Measurements from ENCODE around the gene SEMA3F. TPM values are rescaled to one million over a fixed set of nuclear protein-coding genes. Genes with fewer than 3 reads are reported as not detected.

The SEMA3F gene
- total RNA-seq, 5 donors from 2014 or later (not counting 1 experiment from before 2014, with no cell fraction given): 0.32 to 0.46 (median 0.36) TPM; not detected in 1

DNA sequence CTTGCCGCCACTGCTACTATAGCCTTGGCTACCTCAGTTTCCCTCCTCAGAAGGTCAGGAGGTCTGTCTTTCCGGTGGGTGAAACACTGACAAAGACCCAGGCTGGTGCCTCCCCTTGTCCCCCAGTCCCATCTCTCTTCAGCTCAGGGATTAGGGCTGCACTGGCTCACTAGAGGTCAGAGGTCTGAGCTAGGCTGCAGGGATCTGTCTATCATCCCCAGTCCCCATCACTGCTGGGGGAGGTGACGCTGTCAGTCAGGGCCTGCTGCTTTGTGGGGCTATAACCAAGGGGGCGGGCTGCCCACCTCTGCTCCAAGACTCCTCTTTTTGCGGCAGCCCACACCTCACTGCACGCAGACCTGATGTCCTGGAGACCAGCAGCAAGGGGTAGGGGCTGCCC, 13.7 kb downstream of the SEMA3F start:
- Mint-ChIP-seq H3K4me3 (no peak overlapping the region), H3K9me3 (no peaks in the 10 kb centered on the region), H3K27ac (no peak overlapping the region), H3K27me3 (no peaks in the 10 kb centered on the region), H3K36me3 (no peaks in the 10 kb centered on the region), H3K4me1 (peaks cover 0 to 3% (median 1%) of the 10 kb centered on the region in 3 donors)
- peaks cover 0 to 45% of the 10 kb centered on the region in 2 experiments for H3K27me3 ChIP-seq (replicated peaks in 1 of 2; ENCODE audit: control insufficient read depth in 2 of 2, extremely low read depth in 1 of 2, insufficient read depth in 2 of 2, low read length in 1 of 2)
- no peaks in the 10 kb centered on the region for H3K36me3 ChIP-seq (ENCODE audit: control insufficient read depth in 2 of 2, extremely low read depth in 1 of 2, insufficient read depth in 1 of 2, low read length in 1 of 2)
- CTCF ChIA-PET: no interaction called here
- POLR2A ChIA-PET: no interaction called here
- H3K4me1 ChIP-seq (ENCODE audit: control insufficient read depth in 1 of 2, extremely low read depth in 1 of 2, insufficient read depth in 2 of 2, low read length in 2 of 2): peaks cover 0 to 2% of the 10 kb centered on the region in 2 experiments
- DNase-seq: no peak
- H3K4me3 ChIP-seq (ENCODE audit: control insufficient read depth in 1 of 2, extremely low read depth in 1 of 2, low read length in 1 of 2): no peak overlapping the region
- 88% methylated on average over 4 of the region's 6 CpGs for WGBS (ENCODE audit: insufficient coverage)
- no peaks in the 10 kb centered on the region for H3K9me3 ChIP-seq
- ATAC-seq (replicated peaks in 1 of 4): no peak
- H3K27ac ChIP-seq (ENCODE audit: low read length): no peak overlapping the region

DNA sequence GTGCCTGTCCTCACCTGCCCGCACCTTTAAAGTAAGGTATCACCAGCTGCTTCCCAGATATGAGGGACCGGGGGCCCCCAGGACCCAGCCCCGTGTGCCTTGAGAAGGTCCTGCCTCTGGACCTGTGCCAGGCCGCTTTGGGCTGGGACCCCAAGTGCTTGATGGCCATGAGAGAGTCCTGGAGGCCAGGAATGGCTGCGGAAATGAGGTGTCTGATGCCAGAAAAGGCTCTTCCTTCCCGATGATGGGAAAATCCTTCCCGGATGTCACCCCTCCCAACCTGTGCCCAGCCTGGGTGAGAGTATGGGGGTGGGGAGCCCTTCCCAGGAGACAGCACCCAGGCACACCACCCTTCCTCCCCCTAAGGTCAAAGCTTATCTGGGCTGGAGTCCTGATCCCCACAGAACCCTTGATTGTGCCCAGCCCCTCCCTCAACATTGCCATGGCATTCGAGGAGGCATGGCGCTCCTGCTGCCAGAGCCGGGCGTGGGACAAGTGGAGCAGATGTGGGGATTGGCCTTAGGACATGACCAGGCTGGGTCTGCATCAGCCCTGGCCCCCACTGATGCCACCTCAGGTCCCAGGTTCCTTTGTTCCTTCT, 14.2 kb downstream of the SEMA3F start:
- peaks cover 0 to 48% of the 10 kb centered on the region in 2 experiments for H3K27me3 ChIP-seq (replicated peaks in 1 of 2; ENCODE audit: control insufficient read depth in 2 of 2, extremely low read depth in 1 of 2, insufficient read depth in 2 of 2, low read length in 1 of 2)
- no peaks in the 10 kb centered on the region for H3K36me3 ChIP-seq (ENCODE audit: control insufficient read depth in 2 of 2, extremely low read depth in 1 of 2, insufficient read depth in 1 of 2, low read length in 1 of 2)
- 90% methylated on average over 7 of the region's 11 CpGs for WGBS (ENCODE audit: insufficient coverage)
- DNase-seq (no peak), ATAC-seq (replicated peaks in 1 of 4) (no peak)
- H3K36me3 Mint-ChIP-seq: no peaks in the 10 kb centered on the region
- H3K4me3 ChIP-seq (ENCODE audit: control insufficient read depth in 1 of 2, extremely low read depth in 1 of 2, low read length in 1 of 2): no peak overlapping the region
- H3K9me3 ChIP-seq: no peaks in the 10 kb centered on the region
- ChIA-PET POLR2A (no interaction called here), CTCF (no interaction called here)
- peaks cover 0 to 2% of the 10 kb centered on the region in 2 experiments for H3K4me1 ChIP-seq (ENCODE audit: control insufficient read depth in 1 of 2, extremely low read depth in 1 of 2, insufficient read depth in 2 of 2, low read length in 2 of 2)
- H3K9me3 Mint-ChIP-seq: no peaks in the 10 kb centered on the region
- H3K4me1 Mint-ChIP-seq: peaks cover 0 to 5% (median 3%) of the 10 kb centered on the region in 3 donors
- H3K27ac Mint-ChIP-seq: no peak overlapping the region
- H3K27ac ChIP-seq (ENCODE audit: low read length): no peak overlapping the region
- H3K4me3 Mint-ChIP-seq: no peak overlapping the region
- no peaks in the 10 kb centered on the region for H3K27me3 Mint-ChIP-seq

DNA sequence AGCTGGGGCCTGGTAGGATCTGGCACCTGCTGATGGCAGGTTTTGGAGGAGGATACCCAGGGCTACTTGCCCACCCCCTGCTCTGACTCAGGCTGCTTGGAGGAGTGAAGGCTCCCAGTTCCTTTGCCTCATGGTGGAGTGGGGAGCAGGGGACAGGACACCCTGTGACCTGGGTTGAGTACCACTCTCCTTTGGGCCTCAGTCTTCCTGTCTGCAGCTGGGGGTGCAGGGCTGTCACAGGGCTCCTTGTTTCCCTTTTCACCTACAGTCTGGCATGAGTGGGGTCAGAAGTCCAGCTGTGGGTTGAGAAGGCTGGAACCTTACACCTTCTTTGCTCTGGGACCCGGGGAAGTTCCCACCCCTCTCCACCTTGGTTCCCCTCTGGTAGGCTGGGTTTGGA, 14.7 kb downstream of the SEMA3F start:
- CTCF ChIA-PET: no interaction called here
- H3K4me1 Mint-ChIP-seq: peaks cover 0 to 5% (median 3%) of the 10 kb centered on the region in 3 donors

GRCh38 chr3:50170689-50171088, 15.6 kb downstream of the SEMA3F start:
- DNase-seq (no peak), ATAC-seq (replicated peaks in 1 of 4) (no peak)
- Histone ChIP-seq H3K27me3 (replicated peaks in 1 of 2; ENCODE audit: control insufficient read depth in 2 of 2, extremely low read depth in 1 of 2, insufficient read depth in 2 of 2, low read length in 1 of 2) (peaks cover 0 to 47% of the 10 kb centered on the region in 2 experiments), H3K27ac (ENCODE audit: low read length) (no peak overlapping the region), H3K4me3 (ENCODE audit: control insufficient read depth in 1 of 2, extremely low read depth in 1 of 2, low read length in 1 of 2) (no peak overlapping the region), H3K9me3 (no peaks in the 10 kb centered on the region), H3K36me3 (ENCODE audit: control insufficient read depth in 2 of 2, extremely low read depth in 1 of 2, insufficient read depth in 1 of 2, low read length in 1 of 2) (no peaks in the 10 kb centered on the region), H3K4me1 (ENCODE audit: control insufficient read depth in 1 of 2, extremely low read depth in 1 of 2, insufficient read depth in 2 of 2, low read length in 2 of 2) (peaks cover 0 to 2% of the 10 kb centered on the region in 2 experiments)
- Mint-ChIP-seq H3K4me3 (no peak overlapping the region), H3K27me3 (no peaks in the 10 kb centered on the region), H3K9me3 (no peaks in the 10 kb centered on the region), H3K27ac (no peak overlapping the region), H3K4me1 (peaks cover 0 to 5% (median 3%) of the 10 kb centered on the region in 3 donors), H3K36me3 (no peaks in the 10 kb centered on the region)
- CTCF ChIA-PET: no interaction called here
- POLR2A ChIA-PET: no interaction called here
- 82% methylated on average over 10 of the region's 10 CpGs for WGBS (ENCODE audit: insufficient coverage)

More for the DNA sequence above, 14.7 kb downstream of the SEMA3F start:
- peaks cover 0 to 2% of the 10 kb centered on the region in 2 experiments for H3K4me1 ChIP-seq (ENCODE audit: control insufficient read depth in 1 of 2, extremely low read depth in 1 of 2, insufficient read depth in 2 of 2, low read length in 2 of 2)
- no peak overlapping the region for H3K27ac Mint-ChIP-seq
- H3K9me3 Mint-ChIP-seq: no peaks in the 10 kb centered on the region
- WGBS (ENCODE audit: insufficient coverage): no CpG with 5 or more reads among the region's 1 CpG
- peaks cover 0 to 48% of the 10 kb centered on the region in 2 experiments for H3K27me3 ChIP-seq (replicated peaks in 1 of 2; ENCODE audit: control insufficient read depth in 2 of 2, extremely low read depth in 1 of 2, insufficient read depth in 2 of 2, low read length in 1 of 2)
- H3K9me3 ChIP-seq: no peaks in the 10 kb centered on the region
- H3K36me3 Mint-ChIP-seq: no peaks in the 10 kb centered on the region
- H3K27me3 Mint-ChIP-seq: no peaks in the 10 kb centered on the region
- H3K4me3 ChIP-seq (ENCODE audit: control insufficient read depth in 1 of 2, extremely low read depth in 1 of 2, low read length in 1 of 2): no peak overlapping the region
- no peak overlapping the region for H3K27ac ChIP-seq (ENCODE audit: low read length)
- no peak for DNase-seq
- H3K36me3 ChIP-seq (ENCODE audit: control insufficient read depth in 2 of 2, extremely low read depth in 1 of 2, insufficient read depth in 1 of 2, low read length in 1 of 2): no peaks in the 10 kb centered on the region
- ATAC-seq (replicated peaks in 1 of 4): no peak
- POLR2A ChIA-PET: no interaction called here
- H3K4me3 Mint-ChIP-seq: no peak overlapping the region

DNA sequence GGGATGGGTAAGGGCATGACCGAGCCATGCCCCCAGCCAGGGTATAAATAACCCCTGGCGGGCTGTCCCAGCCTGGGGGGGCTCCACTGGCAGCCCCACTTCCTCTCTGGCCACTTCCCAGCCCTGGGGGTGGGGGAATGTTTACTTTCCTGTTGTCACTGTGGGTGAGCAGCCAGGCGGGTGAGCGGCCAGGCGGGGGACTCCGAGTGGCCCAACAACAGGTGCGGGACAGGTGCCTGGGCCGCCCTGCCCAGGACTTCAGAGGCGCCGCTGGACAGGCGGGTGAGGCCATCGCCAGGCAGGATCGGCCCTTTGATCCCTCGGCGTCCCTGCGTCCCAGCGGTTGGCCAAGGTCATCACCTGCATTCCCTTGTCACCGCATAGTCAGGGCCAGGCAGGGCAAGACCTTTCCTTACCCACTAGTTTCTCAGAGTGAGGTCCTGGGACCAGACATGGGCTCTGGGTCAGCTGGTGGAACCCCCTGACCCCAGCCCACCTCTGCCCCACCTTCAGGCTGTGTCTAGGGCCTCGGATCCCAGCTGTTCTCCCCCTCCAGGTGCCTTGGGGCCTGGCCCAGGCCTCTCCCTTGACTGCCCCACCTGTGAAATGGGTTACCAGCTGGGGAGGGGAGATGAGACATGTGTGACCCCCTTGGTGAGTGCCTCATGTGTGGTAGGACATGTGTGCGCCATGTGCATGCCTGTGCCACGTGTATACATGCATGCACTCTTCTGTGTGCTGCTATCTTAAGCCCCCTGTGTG, 16.6 kb downstream of the SEMA3F start:
- ChIA-PET POLR2A (no interaction called here), CTCF (no interaction called here)
- H3K27ac ChIP-seq (ENCODE audit: low read length): no peak overlapping the region

GRCh38 chr3:50172626-50173220, 17.6 kb downstream of the SEMA3F start:
- H3K27ac ChIP-seq (ENCODE audit: low read length): no peak overlapping the region
- H3K27me3 ChIP-seq (replicated peaks in 1 of 2; ENCODE audit: control insufficient read depth in 2 of 2, extremely low read depth in 1 of 2, insufficient read depth in 2 of 2, low read length in 1 of 2): peaks cover 0 to 48% of the 10 kb centered on the region in 2 experiments
- Mint-ChIP-seq H3K4me3 (no peak overlapping the region), H3K36me3 (no peaks in the 10 kb centered on the region), H3K27ac (no peak overlapping the region), H3K9me3 (no peaks in the 10 kb centered on the region), H3K27me3 (no peaks in the 10 kb centered on the region), H3K4me1 (peaks cover 0 to 5% (median 3%) of the 10 kb centered on the region in 3 donors)
- H3K9me3 ChIP-seq: no peaks in the 10 kb centered on the region
- 76% methylated on average over 5 of the region's 8 CpGs for WGBS (ENCODE audit: insufficient coverage)
- H3K36me3 ChIP-seq (ENCODE audit: control insufficient read depth in 2 of 2, extremely low read depth in 1 of 2, insufficient read depth in 1 of 2, low read length in 1 of 2): no peaks in the 10 kb centered on the region
- no peak for DNase-seq
- no peak overlapping the region for H3K4me3 ChIP-seq (ENCODE audit: control insufficient read depth in 1 of 2, extremely low read depth in 1 of 2, low read length in 1 of 2)
- no peak for ATAC-seq (replicated peaks in 1 of 4)
- POLR2A ChIA-PET: no interaction called here
- CTCF ChIA-PET: interaction anchor here in 1 of 2 donors (0.5 kb wide), 1 partner anchor 385 kb away, joined by 8 read pairs; no protein-coding TSS in a partner anchor
- H3K4me1 ChIP-seq (ENCODE audit: control insufficient read depth in 1 of 2, extremely low read depth in 1 of 2, insufficient read depth in 2 of 2, low read length in 2 of 2): peaks cover 0 to 2% of the 10 kb centered on the region in 2 experiments

More for the DNA sequence above, 16.6 kb downstream of the SEMA3F start:
- Mint-ChIP-seq H3K27me3 (no peaks in the 10 kb centered on the region), H3K36me3 (no peaks in the 10 kb centered on the region), H3K27ac (no peak overlapping the region), H3K4me1 (peaks cover 0 to 5% (median 3%) of the 10 kb centered on the region in 3 donors), H3K9me3 (no peaks in the 10 kb centered on the region), H3K4me3 (no peak overlapping the region)
- H3K4me3 ChIP-seq (ENCODE audit: control insufficient read depth in 1 of 2, extremely low read depth in 1 of 2, low read length in 1 of 2): no peak overlapping the region
- ATAC-seq (replicated peaks in 1 of 4) (no peak), DNase-seq (no peak)
- peaks cover 0 to 2% of the 10 kb centered on the region in 2 experiments for H3K4me1 ChIP-seq (ENCODE audit: control insufficient read depth in 1 of 2, extremely low read depth in 1 of 2, insufficient read depth in 2 of 2, low read length in 2 of 2)
- peaks cover 0 to 46% of the 10 kb centered on the region in 2 experiments for H3K27me3 ChIP-seq (replicated peaks in 1 of 2; ENCODE audit: control insufficient read depth in 2 of 2, extremely low read depth in 1 of 2, insufficient read depth in 2 of 2, low read length in 1 of 2)
- no peaks in the 10 kb centered on the region for H3K36me3 ChIP-seq (ENCODE audit: control insufficient read depth in 2 of 2, extremely low read depth in 1 of 2, insufficient read depth in 1 of 2, low read length in 1 of 2)
- whole genome bisulfite sequencing (ENCODE audit: insufficient coverage): 84% methylated on average over 18 of the region's 21 CpGs
- no peaks in the 10 kb centered on the region for H3K9me3 ChIP-seq
